ENCODE measurements around the gene USP13. TPM values are rescaled to one million over a fixed set of nuclear protein-coding genes. Genes with fewer than 3 reads are reported as not detected.

Gene USP13
- total and polyA plus RNA-seq, 2 experiments from 2014 or later = 9.6 to 22.7 TPM

DNA sequence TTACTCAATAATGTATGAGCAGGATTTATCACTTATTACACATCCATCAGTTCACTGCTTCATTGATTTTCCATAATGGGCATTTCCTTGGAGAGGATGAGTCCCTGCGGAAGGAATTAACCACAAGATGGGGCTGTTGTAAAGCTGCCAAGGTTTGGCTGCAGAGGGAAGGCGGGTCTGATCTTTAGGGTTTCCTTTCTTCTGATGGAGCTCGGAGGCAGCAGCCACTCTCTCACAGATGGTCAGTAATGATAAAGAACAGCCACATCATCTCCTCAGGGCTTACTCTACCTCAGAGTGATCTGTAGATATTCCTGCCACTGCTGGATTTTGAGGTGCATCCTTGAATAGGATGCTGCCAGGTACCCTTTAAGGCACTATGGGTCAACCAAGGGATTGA is 115.2 kb downstream of the USP13 start (continued):
- TF ChIP-seq, protein P1, sequence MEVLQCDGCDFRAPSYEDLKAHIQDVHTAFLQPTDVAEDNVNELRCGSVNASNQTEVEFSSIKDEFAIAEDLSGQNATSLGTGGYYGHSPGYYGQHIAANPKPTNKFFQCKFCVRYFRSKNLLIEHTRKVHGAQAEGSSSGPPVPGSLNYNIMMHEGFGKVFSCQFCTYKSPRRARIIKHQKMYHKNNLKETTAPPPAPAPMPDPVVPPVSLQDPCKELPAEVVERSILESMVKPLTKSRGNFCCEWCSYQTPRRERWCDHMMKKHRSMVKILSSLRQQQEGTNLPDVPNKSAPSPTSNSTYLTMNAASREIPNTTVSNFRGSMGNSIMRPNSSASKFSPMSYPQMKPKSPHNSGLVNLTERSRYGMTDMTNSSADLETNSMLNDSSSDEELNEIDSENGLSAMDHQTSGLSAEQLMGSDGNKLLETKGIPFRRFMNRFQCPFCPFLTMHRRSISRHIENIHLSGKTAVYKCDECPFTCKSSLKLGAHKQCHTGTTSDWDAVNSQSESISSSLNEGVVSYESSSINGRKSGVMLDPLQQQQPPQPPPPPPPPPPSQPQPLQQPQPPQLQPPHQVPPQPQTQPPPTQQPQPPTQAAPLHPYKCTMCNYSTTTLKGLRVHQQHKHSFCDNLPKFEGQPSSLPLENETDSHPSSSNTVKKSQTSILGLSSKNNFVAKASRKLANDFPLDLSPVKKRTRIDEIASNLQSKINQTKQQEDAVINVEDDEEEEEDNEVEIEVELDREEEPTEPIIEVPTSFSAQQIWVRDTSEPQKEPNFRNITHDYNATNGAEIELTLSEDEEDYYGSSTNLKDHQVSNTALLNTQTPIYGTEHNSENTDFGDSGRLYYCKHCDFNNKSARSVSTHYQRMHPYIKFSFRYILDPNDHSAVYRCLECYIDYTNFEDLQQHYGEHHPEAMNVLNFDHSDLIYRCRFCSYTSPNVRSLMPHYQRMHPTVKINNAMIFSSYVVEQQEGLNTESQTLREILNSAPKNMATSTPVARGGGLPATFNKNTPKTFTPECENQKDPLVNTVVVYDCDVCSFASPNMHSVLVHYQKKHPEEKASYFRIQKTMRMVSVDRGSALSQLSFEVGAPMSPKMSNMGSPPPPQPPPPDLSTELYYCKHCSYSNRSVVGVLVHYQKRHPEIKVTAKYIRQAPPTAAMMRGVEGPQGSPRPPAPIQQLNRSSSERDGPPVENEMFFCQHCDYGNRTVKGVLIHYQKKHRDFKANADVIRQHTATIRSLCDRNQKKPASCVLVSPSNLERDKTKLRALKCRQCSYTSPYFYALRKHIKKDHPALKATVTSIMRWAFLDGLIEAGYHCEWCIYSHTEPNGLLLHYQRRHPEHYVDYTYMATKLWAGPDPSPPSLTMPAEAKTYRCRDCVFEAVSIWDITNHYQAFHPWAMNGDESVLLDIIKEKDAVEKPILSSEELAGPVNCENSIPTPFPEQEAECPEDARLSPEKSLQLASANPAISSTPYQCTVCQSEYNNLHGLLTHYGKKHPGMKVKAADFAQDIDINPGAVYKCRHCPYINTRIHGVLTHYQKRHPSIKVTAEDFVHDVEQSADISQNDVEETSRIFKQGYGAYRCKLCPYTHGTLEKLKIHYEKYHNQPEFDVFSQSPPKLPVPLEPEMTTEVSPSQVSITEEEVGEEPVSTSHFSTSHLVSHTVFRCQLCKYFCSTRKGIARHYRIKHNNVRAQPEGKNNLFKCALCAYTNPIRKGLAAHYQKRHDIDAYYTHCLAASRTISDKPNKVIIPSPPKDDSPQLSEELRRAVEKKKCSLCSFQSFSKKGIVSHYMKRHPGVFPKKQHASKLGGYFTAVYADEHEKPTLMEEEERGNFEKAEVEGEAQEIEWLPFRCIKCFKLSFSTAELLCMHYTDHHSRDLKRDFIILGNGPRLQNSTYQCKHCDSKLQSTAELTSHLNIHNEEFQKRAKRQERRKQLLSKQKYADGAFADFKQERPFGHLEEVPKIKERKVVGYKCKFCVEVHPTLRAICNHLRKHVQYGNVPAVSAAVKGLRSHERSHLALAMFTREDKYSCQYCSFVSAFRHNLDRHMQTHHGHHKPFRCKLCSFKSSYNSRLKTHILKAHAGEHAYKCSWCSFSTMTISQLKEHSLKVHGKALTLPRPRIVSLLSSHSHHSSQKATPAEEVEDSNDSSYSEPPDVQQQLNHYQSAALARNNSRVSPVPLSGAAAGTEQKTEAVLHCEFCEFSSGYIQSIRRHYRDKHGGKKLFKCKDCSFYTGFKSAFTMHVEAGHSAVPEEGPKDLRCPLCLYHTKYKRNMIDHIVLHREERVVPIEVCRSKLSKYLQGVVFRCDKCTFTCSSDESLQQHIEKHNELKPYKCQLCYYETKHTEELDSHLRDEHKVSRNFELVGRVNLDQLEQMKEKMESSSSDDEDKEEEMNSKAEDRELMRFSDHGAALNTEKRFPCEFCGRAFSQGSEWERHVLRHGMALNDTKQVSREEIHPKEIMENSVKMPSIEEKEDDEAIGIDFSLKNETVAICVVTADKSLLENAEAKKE (CRISPR knock-in tag; IDR thresholded peaks at IDR 0.05) = no peak

DNA sequence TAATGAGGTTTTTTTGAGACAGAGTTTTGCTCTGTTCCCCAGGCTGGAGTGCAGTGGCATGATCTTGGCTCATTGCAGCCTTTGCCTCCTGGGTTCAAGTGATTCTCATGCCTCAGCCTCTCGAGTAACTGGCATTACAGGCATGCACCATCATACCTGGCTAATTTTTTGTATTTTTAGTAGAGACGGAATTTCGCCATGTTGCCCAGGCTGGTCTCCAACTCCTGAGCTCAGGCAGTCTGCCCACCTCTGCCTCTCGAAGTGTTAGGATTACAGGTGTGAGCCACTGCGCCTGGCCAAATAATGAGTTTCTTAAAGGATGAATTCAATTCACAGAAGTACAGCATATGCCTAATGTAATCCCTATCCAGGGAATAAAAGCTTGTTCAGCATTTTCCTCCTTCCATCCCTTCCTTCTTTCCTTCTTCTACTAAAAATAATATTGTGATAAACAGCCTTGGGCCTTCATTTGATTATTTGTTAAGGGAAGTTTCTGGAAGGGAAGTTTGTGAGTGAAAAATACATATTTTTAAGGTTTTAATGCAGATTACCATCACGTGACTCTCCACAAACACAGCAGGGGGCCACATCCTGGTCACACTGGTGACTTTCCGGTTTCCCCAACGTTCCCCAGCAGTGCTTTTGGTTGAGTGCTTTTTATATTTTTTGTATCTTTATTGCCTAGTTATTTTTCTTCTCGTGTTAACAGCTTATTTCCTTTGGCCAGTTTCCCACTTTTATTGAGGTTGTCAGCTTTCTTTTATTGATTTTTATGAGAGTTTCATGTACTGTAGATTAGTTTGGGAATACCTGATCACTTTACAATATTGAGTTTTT is 116.8 kb downstream of the USP13 start:
- H3K9me3 Mint-ChIP-seq = peaks cover 8% of the 10 kb centered on the region
- no peak for ATAC-seq
- H3K4me3 ChIP-seq = no peak overlapping the region
- no peaks in the 10 kb centered on the region; the same call in 1 of the 2 replicates for H3F3A ChIP-seq (replicated peaks; ENCODE audit: low read depth)
- H3K27me3 Mint-ChIP-seq (ENCODE audit: insufficient read depth, low read depth, poor library complexity) = no peaks in the 10 kb centered on the region
- no peak overlapping the region for H2AFZ ChIP-seq
- H3K79me2 ChIP-seq (replicated peaks; ENCODE audit: insufficient read depth) = no peaks in the 10 kb centered on the region
- H3K27ac Mint-ChIP-seq = no peak overlapping the region
- peak overlapping the region; percentile 70; the same call in 1 of the 2 replicates for H3K27ac ChIP-seq (ENCODE audit: low read depth)
- H3K4me1 ChIP-seq (ENCODE audit: insufficient read depth) = peaks cover 22% of the 10 kb centered on the region
- H3K27me3 ChIP-seq (ENCODE audit: insufficient read depth) = no peaks in the 10 kb centered on the region
- no peak overlapping the region for H3K4me3 Mint-ChIP-seq
- H3K36me3 Mint-ChIP-seq (ENCODE audit: low read depth) = peaks cover 50% of the 10 kb centered on the region
- H3K4me2 ChIP-seq = no peak overlapping the region
- peaks cover 27% of the 10 kb centered on the region for H3K4me1 Mint-ChIP-seq
- no peaks in the 10 kb centered on the region; the same call in 1 of the 2 replicates for H4K20me1 ChIP-seq (replicated peaks; ENCODE audit: insufficient read depth)
- H3K36me3 ChIP-seq (ENCODE audit: insufficient read depth) = peaks cover 7% of the 10 kb centered on the region
- peak; percentile 30 for DNase-seq (ENCODE audit: low spot score)
- peaks cover 11% of the 10 kb centered on the region; the same call in 1 of the 2 replicates for H3K9me2 ChIP-seq (ENCODE audit: insufficient read depth)
- TF ChIP-seq EZH2 (IDR thresholded peaks at IDR 0.05; ENCODE audit: low read depth, unreplicated experiment) (no peak), NANOG (IDR thresholded peaks at IDR 0.05; ENCODE audit: borderline replicate concordance) (no peak), CREB1 (CRISPR knock-in tag; IDR thresholded peaks at IDR 0.05; ENCODE audit: low read depth) (no peak), JUNB (IDR thresholded peaks at IDR 0.05; ENCODE audit: unreplicated experiment) (no peak)
- TF ChIP-seq, protein P2, sequence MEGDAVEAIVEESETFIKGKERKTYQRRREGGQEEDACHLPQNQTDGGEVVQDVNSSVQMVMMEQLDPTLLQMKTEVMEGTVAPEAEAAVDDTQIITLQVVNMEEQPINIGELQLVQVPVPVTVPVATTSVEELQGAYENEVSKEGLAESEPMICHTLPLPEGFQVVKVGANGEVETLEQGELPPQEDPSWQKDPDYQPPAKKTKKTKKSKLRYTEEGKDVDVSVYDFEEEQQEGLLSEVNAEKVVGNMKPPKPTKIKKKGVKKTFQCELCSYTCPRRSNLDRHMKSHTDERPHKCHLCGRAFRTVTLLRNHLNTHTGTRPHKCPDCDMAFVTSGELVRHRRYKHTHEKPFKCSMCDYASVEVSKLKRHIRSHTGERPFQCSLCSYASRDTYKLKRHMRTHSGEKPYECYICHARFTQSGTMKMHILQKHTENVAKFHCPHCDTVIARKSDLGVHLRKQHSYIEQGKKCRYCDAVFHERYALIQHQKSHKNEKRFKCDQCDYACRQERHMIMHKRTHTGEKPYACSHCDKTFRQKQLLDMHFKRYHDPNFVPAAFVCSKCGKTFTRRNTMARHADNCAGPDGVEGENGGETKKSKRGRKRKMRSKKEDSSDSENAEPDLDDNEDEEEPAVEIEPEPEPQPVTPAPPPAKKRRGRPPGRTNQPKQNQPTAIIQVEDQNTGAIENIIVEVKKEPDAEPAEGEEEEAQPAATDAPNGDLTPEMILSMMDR (conservative IDR thresholded peaks at IDR 0.05; ENCODE audit: low read depth in 2 of 2) = no peak
- TF ChIP-seq, protein P3, sequence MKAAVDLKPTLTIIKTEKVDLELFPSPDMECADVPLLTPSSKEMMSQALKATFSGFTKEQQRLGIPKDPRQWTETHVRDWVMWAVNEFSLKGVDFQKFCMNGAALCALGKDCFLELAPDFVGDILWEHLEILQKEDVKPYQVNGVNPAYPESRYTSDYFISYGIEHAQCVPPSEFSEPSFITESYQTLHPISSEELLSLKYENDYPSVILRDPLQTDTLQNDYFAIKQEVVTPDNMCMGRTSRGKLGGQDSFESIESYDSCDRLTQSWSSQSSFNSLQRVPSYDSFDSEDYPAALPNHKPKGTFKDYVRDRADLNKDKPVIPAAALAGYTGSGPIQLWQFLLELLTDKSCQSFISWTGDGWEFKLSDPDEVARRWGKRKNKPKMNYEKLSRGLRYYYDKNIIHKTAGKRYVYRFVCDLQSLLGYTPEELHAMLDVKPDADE (IDR thresholded peaks at IDR 0.05) = no peak
